ENCODE measurements around the gene DAB2IP.

DNA sequence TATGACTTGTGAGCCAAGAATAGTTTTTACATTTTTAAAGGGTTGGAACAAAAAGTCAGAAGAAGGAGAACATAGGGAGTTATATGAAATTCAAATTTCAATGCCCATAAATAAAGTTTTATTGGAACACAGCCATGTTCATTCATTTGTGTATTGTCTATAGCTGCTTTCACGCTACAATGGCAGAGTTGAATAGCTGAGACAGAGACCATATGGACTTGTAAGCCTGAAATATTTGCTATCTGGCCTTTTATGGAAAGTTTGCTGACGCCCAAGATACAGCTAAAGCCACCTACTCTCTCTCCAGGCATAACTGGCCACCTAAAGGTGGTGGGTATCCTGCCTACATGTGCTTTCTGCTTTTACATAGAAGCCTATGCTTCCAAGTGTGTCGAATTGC is 10.9 kb downstream of the DAB2IP start:
- no peak for TF ChIP-seq HDGF (IDR thresholded peaks at IDR 0.05; ENCODE audit: borderline replicate concordance)
- TF ChIP-seq SUZ12 (IDR thresholded peaks at IDR 0.05) = no peak
- no peak for TF ChIP-seq SP1 (IDR thresholded peaks at IDR 0.05)
- no peak for TF ChIP-seq FOXA1 (IDR thresholded peaks at IDR 0.05)
- TF ChIP-seq BHLHE40 (IDR thresholded peaks at IDR 0.05; ENCODE audit: borderline replicate concordance) = no peak
- TF ChIP-seq FOXM1 (IDR thresholded peaks at IDR 0.05; ENCODE audit: borderline replicate concordance) = no peak
- no peak for TF ChIP-seq TARDBP (IDR thresholded peaks at IDR 0.05)
- no peak for TF ChIP-seq ARNT (IDR thresholded peaks at IDR 0.05)
- no peak for TF ChIP-seq CTBP1 (IDR thresholded peaks at IDR 0.05; ENCODE audit: borderline replicate concordance)
- no peak for TF ChIP-seq NFRKB (IDR thresholded peaks at IDR 0.05)
